ENCODE measurements around the gene ZNF423.
A peak's percentile ranks its signal among the peaks of the same experiment; 100 is the strongest.

ZNF423 gene

GRCh38 chr16:49665482-49666230 is 190.3 kb downstream of the ZNF423 start:
- DNase-seq (ENCODE audit: low read depth in 2 of 2) = no peak

GRCh38 chr16:49664221-49665215 is 191.4 kb downstream of the ZNF423 start:
- no peak for DNase-seq (ENCODE audit: low read depth in 2 of 2)

- DNase-seq (ENCODE audit: low read depth in 2 of 2) = no peak
Observed at GRCh38 chr16:49663081-49664065, 192.5 kb downstream of the ZNF423 start.

- no peak for DNase-seq (ENCODE audit: low read depth in 2 of 2)
Observed at GRCh38 chr16:49662569-49662968, 193.3 kb downstream of the ZNF423 start.

- DNase-seq (ENCODE audit: low read depth in 2 of 2) = no peak
Observed at GRCh38 chr16:49661465-49662187, 194.3 kb downstream of the ZNF423 start.

- no peak for DNase-seq (ENCODE audit: low read depth in 2 of 2)
Observed at GRCh38 chr16:49660626-49661025, 195.3 kb downstream of the ZNF423 start.

- DNase-seq (ENCODE audit: low read depth in 2 of 2) = no peak
Observed at GRCh38 chr16:49659356-49659755, 196.6 kb downstream of the ZNF423 start.

GRCh38 chr16:49658531-49658930 is 197.4 kb downstream of the ZNF423 start:
- DNase-seq (ENCODE audit: low read depth in 2 of 2) = no peak

GRCh38 chr16:49657736-49658465 is 198.0 kb downstream of the ZNF423 start:
- DNase-seq (ENCODE audit: low read depth in 2 of 2) = no peak

- no peak for DNase-seq (ENCODE audit: low read depth in 2 of 2)
Observed at GRCh38 chr16:49654425-49654824, 201.5 kb downstream of the ZNF423 start.

- DNase-seq (ENCODE audit: low read depth in 2 of 2) = no peak
Observed at GRCh38 chr16:49653577-49653976, 202.3 kb downstream of the ZNF423 start.

- DNase-seq (ENCODE audit: low read depth in 2 of 2) = no peak
Observed at GRCh38 chr16:49653173-49653570, 202.7 kb downstream of the ZNF423 start.

GRCh38 chr16:49652456-49653172 is 203.3 kb downstream of the ZNF423 start:
- peak; percentile 40 to 46 for DNase-seq (ENCODE audit: low read depth in 2 of 2)

GRCh38 chr16:49651996-49652395 is 203.9 kb downstream of the ZNF423 start:
- DNase-seq (ENCODE audit: low read depth in 2 of 2) = no peak

- no peak for DNase-seq (ENCODE audit: low read depth in 2 of 2)
Observed at GRCh38 chr16:49651226-49651625, 204.7 kb downstream of the ZNF423 start.

- no peak for DNase-seq (ENCODE audit: low read depth in 2 of 2)
Observed at GRCh38 chr16:49650603-49651002, 205.3 kb downstream of the ZNF423 start.

- DNase-seq (ENCODE audit: low read depth in 2 of 2) = no peak
Observed at GRCh38 chr16:49649013-49649765, 206.7 kb downstream of the ZNF423 start.

- no peak for DNase-seq (ENCODE audit: low read depth in 2 of 2)
Observed at GRCh38 chr16:49647673-49648072, 208.2 kb downstream of the ZNF423 start.

GRCh38 chr16:49645263-49645662 is 210.6 kb downstream of the ZNF423 start:
- no peak for DNase-seq (ENCODE audit: low read depth in 2 of 2)
